GM23248 (cell line): ENCODE measurements around the gene KIF25.

Experiments used
- EZH2 ChIP-seq: fragments of 200-600 bp; sonication (generic); IDR thresholded peaks from 2 replicates; pipeline ENCODE4 v1.6.1; 2018; ENCODE audit warnings: antibody characterized with exemption, mild to moderate bottlenecking; ENCODE audit not compliant: insufficient read depth, poor library complexity, severe bottlenecking
- EZH2phosphoT487 ChIP-seq: fragments of 200-600 bp; sonication (generic); IDR thresholded peaks from 2 replicates; pipeline ENCODE4 v1.6.1; 2018; ENCODE audit warnings: antibody characterized with exemption, moderate library complexity, mild to moderate bottlenecking, low read depth; ENCODE audit not compliant: insufficient read depth

GRCh38 chr6:167993831-167994230 lies 3.6 kb upstream of the KIF25 start:
- TF ChIP-seq EZH2phosphoT487 (no peak), EZH2 (no peak)
